PFSK-1 (cell line): ENCODE data around the gene DIPK2A.

ENCODE experiments used
- FOXP2 ChIP-seq: optimal IDR thresholded peaks from 2 replicates; pipeline ENCODE3; 2011; ENCODE audit warnings: borderline replicate concordance, control low read depth, inconsistent platforms; ENCODE audit not compliant: insufficient read depth; ENCODE audit errors: extremely low read length, extremely low read depth
- POLR2AphosphoS5 ChIP-seq: IDR thresholded peaks from 2 replicates; pipeline ENCODE4 v1.6.1; 2012; ENCODE audit warnings: low read depth, mild to moderate bottlenecking, control low read depth, low read length, moderate library complexity
- SIN3A ChIP-seq: IDR thresholded peaks from 2 replicates; pipeline ENCODE4 v1.6.1; 2012; ENCODE audit warnings: mild to moderate bottlenecking, low read length, moderate library complexity, borderline replicate concordance; ENCODE audit not compliant: insufficient read depth
- TAF1 ChIP-seq: IDR thresholded peaks from 2 replicates; pipeline ENCODE4 v1.6.1; 2012; ENCODE audit warnings: low read length, control low read depth, borderline replicate concordance; ENCODE audit not compliant: insufficient read depth
- TF ChIP-seq, protein P1 (sequence below), 2 experiments: IDR thresholded peaks; 2 replicates each; pipeline versions ENCODE4 v1.6.1 to v1.8.0; 2011 to 2012; ENCODE audit warnings: low read depth in 2 of 2, low read length in 2 of 2, control low read depth in 1 of 2, inconsistent platforms in 1 of 2, mild to moderate bottlenecking in 1 of 2, moderate library complexity in 1 of 2; ENCODE audit not compliant: insufficient read depth in 1 of 2

Gene DIPK2A

DNA sequence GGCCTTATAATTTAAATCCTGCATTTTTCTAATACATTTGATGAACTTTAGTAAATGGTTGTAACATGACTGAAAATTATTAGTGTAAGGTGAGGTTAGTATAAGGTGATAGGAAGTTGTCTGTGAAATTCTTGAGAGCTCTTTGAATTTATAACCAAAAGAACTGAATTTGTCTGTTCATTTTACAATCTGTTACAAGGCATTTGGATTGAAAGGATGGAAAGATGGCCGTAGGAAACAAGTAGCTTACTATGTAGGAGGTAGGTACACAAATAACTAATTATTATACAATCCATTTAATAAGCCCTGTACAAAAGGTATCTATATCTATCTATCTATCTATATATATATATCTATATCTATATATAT, 6.6 kb downstream of the DIPK2A start:
- TF ChIP-seq SIN3A (no peak), FOXP2 (no peak), POLR2AphosphoS5 (no peak), TAF1 (no peak)
- TF ChIP-seq, protein P1, sequence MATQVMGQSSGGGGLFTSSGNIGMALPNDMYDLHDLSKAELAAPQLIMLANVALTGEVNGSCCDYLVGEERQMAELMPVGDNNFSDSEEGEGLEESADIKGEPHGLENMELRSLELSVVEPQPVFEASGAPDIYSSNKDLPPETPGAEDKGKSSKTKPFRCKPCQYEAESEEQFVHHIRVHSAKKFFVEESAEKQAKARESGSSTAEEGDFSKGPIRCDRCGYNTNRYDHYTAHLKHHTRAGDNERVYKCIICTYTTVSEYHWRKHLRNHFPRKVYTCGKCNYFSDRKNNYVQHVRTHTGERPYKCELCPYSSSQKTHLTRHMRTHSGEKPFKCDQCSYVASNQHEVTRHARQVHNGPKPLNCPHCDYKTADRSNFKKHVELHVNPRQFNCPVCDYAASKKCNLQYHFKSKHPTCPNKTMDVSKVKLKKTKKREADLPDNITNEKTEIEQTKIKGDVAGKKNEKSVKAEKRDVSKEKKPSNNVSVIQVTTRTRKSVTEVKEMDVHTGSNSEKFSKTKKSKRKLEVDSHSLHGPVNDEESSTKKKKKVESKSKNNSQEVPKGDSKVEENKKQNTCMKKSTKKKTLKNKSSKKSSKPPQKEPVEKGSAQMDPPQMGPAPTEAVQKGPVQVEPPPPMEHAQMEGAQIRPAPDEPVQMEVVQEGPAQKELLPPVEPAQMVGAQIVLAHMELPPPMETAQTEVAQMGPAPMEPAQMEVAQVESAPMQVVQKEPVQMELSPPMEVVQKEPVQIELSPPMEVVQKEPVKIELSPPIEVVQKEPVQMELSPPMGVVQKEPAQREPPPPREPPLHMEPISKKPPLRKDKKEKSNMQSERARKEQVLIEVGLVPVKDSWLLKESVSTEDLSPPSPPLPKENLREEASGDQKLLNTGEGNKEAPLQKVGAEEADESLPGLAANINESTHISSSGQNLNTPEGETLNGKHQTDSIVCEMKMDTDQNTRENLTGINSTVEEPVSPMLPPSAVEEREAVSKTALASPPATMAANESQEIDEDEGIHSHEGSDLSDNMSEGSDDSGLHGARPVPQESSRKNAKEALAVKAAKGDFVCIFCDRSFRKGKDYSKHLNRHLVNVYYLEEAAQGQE (IDR thresholded peaks at IDR 0.05; ENCODE audit: insufficient read depth in 1 of 2, low read depth in 2 of 2, low read length in 2 of 2) = no peak

- no peak for TF ChIP-seq FOXP2
Measured at GRCh38 chr3:143979041-143979440, 7.4 kb downstream of the DIPK2A start.

DNA sequence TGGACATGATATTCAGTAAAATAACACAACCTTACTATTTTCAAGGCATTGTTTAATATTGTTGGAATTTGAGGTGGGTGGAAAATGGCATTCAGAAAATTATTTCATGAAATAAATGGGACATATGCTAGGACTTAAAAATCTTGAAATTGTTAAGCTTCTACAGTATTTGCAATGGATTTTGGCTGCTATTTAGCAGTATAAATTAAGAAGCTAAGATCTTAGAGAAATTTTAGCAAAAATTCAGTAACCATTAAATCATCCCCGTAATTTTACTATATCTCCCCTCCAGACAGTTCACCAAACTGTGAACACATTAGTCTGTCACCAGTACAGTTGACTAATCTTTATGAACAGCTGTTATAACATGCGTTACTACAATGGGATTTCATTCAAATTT, 8.2 kb downstream of the DIPK2A start:
- TF ChIP-seq POLR2AphosphoS5 (no peak), SIN3A (no peak)

DNA sequence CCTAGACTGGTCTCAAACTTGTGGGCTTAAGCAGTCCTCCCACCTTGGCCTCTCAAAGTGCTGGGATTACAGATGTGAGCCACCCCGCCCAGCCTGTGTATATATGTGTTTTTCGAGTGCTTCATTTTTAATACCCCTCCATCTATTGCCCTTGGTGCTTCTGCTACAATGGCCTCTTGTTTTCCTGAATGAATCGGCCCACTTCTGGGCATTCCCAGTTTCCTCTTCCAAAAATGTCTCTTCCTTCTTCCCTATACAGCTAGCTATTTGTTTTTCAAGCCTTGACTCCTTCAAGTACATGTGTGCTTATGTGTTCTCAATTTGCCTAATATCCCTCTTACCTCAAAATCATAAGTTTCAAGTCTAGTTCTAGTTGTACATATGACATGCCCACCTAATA, 16.7 kb downstream of the DIPK2A start:
- no peak for TF ChIP-seq TAF1
- TF ChIP-seq FOXP2 = no peak
- TF ChIP-seq POLR2AphosphoS5 = no peak
- no peak for TF ChIP-seq SIN3A
- TF ChIP-seq, protein P1 (IDR thresholded peaks at IDR 0.05; ENCODE audit: insufficient read depth in 1 of 2, low read depth in 2 of 2, low read length in 2 of 2) = no peak

- TF ChIP-seq FOXP2 = no peak
- TF ChIP-seq, protein P1 (IDR thresholded peaks at IDR 0.05; ENCODE audit: insufficient read depth in 1 of 2, low read depth in 2 of 2, low read length in 2 of 2) = no peak
- TF ChIP-seq TAF1 = no peak
- TF ChIP-seq SIN3A = no peak
- TF ChIP-seq POLR2AphosphoS5 = no peak
Measured at GRCh38 chr3:143989461-143989860, 17.8 kb downstream of the DIPK2A start.

DNA sequence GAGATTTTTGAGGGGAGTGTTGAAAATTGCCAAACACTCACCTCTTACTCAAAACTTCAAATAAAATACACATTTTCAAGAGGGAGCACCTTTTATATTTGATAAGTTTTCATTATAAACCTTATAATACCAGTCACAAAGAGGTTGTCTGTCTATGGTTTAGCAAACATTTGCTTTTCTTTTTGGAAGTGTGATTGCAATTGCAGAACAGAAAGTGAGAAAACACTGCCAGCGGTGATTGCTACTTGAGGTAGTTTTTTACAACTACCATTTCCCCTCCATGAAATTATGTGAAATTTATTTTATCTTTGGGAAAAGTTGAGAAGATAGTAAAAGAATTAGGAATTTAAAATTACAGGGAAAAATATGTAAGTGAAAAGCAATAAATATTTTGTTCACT, 20.1 kb downstream of the DIPK2A start:
- TF ChIP-seq TAF1 (no peak), FOXP2 (no peak), SIN3A (no peak), POLR2AphosphoS5 (no peak)
- TF ChIP-seq, protein P1 (IDR thresholded peaks at IDR 0.05; ENCODE audit: insufficient read depth in 1 of 2, low read depth in 2 of 2, low read length in 2 of 2) = no peak
